HUES48 (cell line): ENCODE data around the gene CD5L.
A peak's percentile ranks its signal among the peaks of the same experiment; 100 is the strongest.

Source experiments
- H3K27ac ChIP-seq: one replicate; pipeline ENCODE4 v1.7.0; 2013; ENCODE audit warnings: low read depth, low read length, inconsistent platforms
- H3K27me3 ChIP-seq: 2 replicates; pipeline ENCODE4 v1.6.1; 2013; ENCODE audit warnings: mild to moderate bottlenecking, low read length; ENCODE audit not compliant: control insufficient read depth, insufficient read depth
- H3K36me3 ChIP-seq: 2 replicates; pipeline ENCODE4 v1.6.1; 2013; ENCODE audit warnings: low read length; ENCODE audit not compliant: control insufficient read depth, insufficient read depth
- H3K4me1 ChIP-seq: 2 replicates; pipeline ENCODE4 v1.6.1; 2013; ENCODE audit warnings: mild to moderate bottlenecking, low read length; ENCODE audit not compliant: control insufficient read depth, insufficient read depth
- H3K4me3 ChIP-seq: 2 replicates; pipeline ENCODE4 v1.5.1; 2013; ENCODE audit warnings: mild to moderate bottlenecking, low read depth, low read length
- H3K9ac ChIP-seq: 2 replicates; pipeline ENCODE4 v1.6.1; 2013; ENCODE audit warnings: mild to moderate bottlenecking, low read depth, low read length, moderate library complexity
- H3K9me3 ChIP-seq: 2 replicates; pipeline ENCODE4 v1.6.1; 2013; ENCODE audit warnings: low read length; ENCODE audit not compliant: control insufficient read depth, insufficient read depth

Gene CD5L

GRCh38 chr1:157841708-157842107, at the start of gene CD5L:
CD5L (minus strand) TSS chr1:157841808; CDS start chr1:157841701, 107 bp downstream.
- Histone ChIP-seq H3K4me3 (no peak within 1 kb of the TSS), H3K9me3 (no peaks in the 10 kb centered on the region)

DNA sequence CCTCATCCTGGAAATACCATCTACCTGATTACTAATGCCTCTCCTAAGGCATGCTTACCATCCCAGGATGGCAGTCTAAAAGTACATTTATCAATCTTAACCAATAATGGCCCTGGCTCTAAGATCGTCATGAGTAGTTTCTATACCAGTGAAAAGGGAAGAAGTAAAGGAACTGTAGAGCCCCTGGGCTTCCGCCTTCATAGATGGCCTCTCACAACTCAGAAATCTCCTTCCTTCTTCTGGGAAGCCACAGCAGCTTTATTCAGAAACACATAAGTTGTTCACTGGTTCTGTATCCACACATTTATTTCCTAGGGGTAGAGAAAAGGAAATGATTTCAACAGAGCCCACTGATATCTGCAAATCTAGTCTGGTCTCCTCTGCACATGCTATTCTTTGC, 41.0 kb upstream of the CD5L start:
- Histone ChIP-seq H3K36me3 (no peaks in the 10 kb centered on the region), H3K4me3 (no peak overlapping the region), H3K27ac (no peak overlapping the region), H3K9me3 (no peaks in the 10 kb centered on the region), H3K27me3 (no peaks in the 10 kb centered on the region), H3K9ac (no peak overlapping the region), H3K4me1 (no peaks in the 10 kb centered on the region)

More at GRCh38 chr1:157841708-157842107, at the start of gene CD5L:
- H3K9ac ChIP-seq = no peak within 1 kb of the TSS
- no peak within 1 kb of the TSS for H3K27ac ChIP-seq
- H3K36me3 ChIP-seq = no peaks in the 10 kb centered on the region
- no peaks in the 10 kb centered on the region for H3K27me3 ChIP-seq
- H3K4me1 ChIP-seq = no peaks in the 10 kb centered on the region

DNA sequence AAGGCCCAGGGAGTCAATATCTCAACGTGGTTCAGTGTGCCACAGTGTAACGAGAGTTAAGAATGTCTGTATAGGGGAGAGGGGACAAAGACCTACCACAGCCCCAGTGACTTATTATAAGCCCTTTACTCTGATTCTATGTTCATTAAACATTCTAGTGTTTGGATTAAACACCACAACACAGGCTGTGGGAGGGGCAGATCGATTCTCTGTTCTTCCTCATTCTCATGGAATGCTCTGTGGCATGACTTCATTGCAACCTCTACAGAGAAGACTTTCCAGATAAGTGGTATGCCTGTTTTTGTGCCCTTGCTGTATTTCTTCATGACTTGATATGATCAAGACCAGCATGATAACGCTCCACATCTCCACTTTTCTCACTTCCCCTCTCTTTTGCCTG, 39.0 kb upstream of the CD5L start:
- Histone ChIP-seq H3K4me3 (no peak overlapping the region), H3K9me3 (no peaks in the 10 kb centered on the region), H3K9ac (no peak overlapping the region), H3K27ac (no peak overlapping the region), H3K4me1 (no peaks in the 10 kb centered on the region), H3K36me3 (no peaks in the 10 kb centered on the region), H3K27me3 (no peaks in the 10 kb centered on the region)

DNA sequence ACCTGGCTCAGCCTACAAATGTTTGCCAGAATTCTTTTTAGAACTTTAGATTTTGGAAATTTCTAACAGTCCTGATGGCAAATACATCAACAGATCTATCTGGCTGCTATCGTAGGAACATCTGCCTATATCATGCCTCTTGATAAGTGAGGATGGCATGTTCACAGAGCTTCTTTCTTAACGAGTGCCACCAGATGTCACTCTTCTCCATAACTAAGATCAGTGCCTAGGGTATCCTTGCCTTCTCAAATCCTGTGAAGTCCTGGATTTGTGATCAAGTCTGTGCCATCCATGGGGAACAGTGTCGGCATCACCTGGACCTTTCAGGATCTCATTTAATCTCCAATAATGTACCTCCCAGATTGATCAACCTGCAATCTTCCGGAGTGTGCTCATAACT, 36.5 kb upstream of the CD5L start:
- Histone ChIP-seq H3K27me3 (no peaks in the 10 kb centered on the region), H3K9ac (no peak overlapping the region), H3K4me3 (no peak overlapping the region), H3K27ac (no peak overlapping the region), H3K9me3 (no peaks in the 10 kb centered on the region), H3K4me1 (no peaks in the 10 kb centered on the region), H3K36me3 (no peaks in the 10 kb centered on the region)

DNA sequence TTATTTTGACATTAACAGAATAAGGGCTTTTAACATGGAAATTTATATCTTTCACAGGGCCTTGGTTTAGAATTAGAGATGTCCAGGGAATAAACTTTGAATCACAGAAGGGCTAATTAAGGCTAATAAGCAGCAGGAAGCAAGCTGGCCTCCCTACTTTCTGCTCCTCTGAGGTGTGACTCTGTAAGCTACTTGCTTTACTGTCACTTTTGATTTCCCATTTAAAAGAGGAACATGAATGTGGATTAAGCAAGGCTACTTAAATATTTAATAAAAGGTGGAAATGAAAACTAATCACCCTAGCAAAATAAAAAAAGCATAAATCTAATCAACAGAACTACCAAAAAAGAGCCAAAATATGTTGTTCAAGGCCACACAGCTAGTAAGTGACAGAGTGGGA, 28.9 kb upstream of the CD5L start:
- H3K4me3 ChIP-seq = no peak overlapping the region; the same call in 1 of the 2 replicates
- no peaks in the 10 kb centered on the region for H3K36me3 ChIP-seq
- H3K27me3 ChIP-seq = no peaks in the 10 kb centered on the region
- H3K27ac ChIP-seq = no peak overlapping the region
- peaks cover 10% of the 10 kb centered on the region; the same call in 1 of the 2 replicates for H3K9me3 ChIP-seq
- no peak overlapping the region for H3K9ac ChIP-seq
- peaks cover 25% of the 10 kb centered on the region for H3K4me1 ChIP-seq

GRCh38 chr1:157868654-157869053, 27.0 kb upstream of the CD5L start:
- H3K4me3 ChIP-seq = no peak overlapping the region
- no peak overlapping the region for H3K9ac ChIP-seq
- H3K4me1 ChIP-seq = peaks cover 25% of the 10 kb centered on the region
- H3K27me3 ChIP-seq = no peaks in the 10 kb centered on the region
- H3K27ac ChIP-seq = peak overlapping the region; percentile 10
- peaks cover 10% of the 10 kb centered on the region; the same call in 1 of the 2 replicates for H3K9me3 ChIP-seq
- no peaks in the 10 kb centered on the region for H3K36me3 ChIP-seq

GRCh38 chr1:157862114-157863070, 20.8 kb upstream of the CD5L start:
- no peaks in the 10 kb centered on the region for H3K36me3 ChIP-seq
- H3K4me3 ChIP-seq = no peak overlapping the region
- no peaks in the 10 kb centered on the region for H3K9me3 ChIP-seq
- no peaks in the 10 kb centered on the region for H3K4me1 ChIP-seq
- H3K9ac ChIP-seq = no peak overlapping the region
- no peaks in the 10 kb centered on the region for H3K27me3 ChIP-seq
- no peak overlapping the region for H3K27ac ChIP-seq

GRCh38 chr1:157856538-157856937, 14.9 kb upstream of the CD5L start:
- H3K27ac ChIP-seq = no peak overlapping the region
- no peaks in the 10 kb centered on the region for H3K4me1 ChIP-seq
- no peaks in the 10 kb centered on the region for H3K9me3 ChIP-seq
- no peaks in the 10 kb centered on the region for H3K27me3 ChIP-seq
- H3K9ac ChIP-seq = no peak overlapping the region
- H3K4me3 ChIP-seq = no peak overlapping the region
- H3K36me3 ChIP-seq = no peaks in the 10 kb centered on the region

GRCh38 chr1:157852476-157852875, 10.9 kb upstream of the CD5L start:
- H3K4me1 ChIP-seq = no peaks in the 10 kb centered on the region
- H3K9ac ChIP-seq = no peak overlapping the region
- no peak overlapping the region for H3K27ac ChIP-seq
- no peaks in the 10 kb centered on the region for H3K9me3 ChIP-seq
- H3K36me3 ChIP-seq = no peaks in the 10 kb centered on the region
- no peak overlapping the region for H3K4me3 ChIP-seq
- H3K27me3 ChIP-seq = no peaks in the 10 kb centered on the region

DNA sequence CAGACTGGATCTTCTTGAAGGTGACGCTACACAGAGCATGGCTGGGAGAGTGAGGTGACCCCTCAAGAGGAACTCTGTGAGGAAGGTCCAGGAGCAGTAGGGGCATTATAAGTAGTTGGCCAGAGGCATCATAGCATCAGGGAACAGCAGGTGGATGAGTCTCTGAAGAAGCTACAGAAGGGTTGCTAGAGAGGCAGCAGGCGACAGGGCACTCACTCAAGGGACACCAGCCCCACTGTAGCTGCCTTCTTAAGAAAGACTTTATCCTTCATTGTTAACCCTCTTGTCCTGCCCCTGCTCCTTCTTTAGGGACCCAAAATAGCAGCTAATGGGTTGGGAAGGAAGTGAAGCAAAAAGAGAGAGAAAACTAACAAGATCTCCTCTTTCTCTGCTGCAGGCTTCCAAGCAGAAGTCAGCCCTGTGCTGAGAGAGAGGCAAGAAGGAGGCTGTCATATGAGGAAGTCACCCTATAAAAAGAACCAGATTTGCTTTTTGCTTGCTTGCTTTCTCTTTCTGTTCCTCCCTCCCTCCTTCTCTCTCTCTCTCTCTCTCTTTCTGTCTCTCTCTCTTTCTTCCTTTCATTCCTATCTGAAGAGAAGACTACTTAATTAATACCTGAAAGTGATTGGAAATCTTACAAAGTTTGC, 7.7 kb upstream of the CD5L start:
- Histone ChIP-seq H3K4me1 (no peaks in the 10 kb centered on the region), H3K4me3 (no peak overlapping the region), H3K27ac (no peak overlapping the region), H3K9me3 (no peaks in the 10 kb centered on the region), H3K27me3 (no peaks in the 10 kb centered on the region), H3K36me3 (no peaks in the 10 kb centered on the region), H3K9ac (no peak overlapping the region)
